Endothelial cell of umbilical vein (primary cell): ENCODE data around the gene GCGR. TPM values are rescaled to one million over a fixed set of nuclear protein-coding genes. Genes with fewer than 3 reads are reported as not detected.

Experiments
- BruUV-seq: library from RNA; stranded (reverse); fragments of 400-500 nt; replicated peaks from 2 replicates; lab custom pipeline; 2021; lab: Mats Ljungman, UMichigan
- CTCF ChIA-PET: fragments of 300-600, 350-600 bp; sonication (Branson Sonifier 250); formaldehyde crosslinking; loops from one replicate; lab custom pipeline; 2021; ENCODE audit warnings: antibody characterized with exemption, inconsistent platforms; lab: Charles Lee
- POLR2A ChIA-PET: fragments of 300-600, 350-600 bp; sonication (Branson Sonifier 250); formaldehyde crosslinking; loops from one replicate; lab custom pipeline; 2021; ENCODE audit warnings: antibody characterized with exemption, inconsistent platforms; lab: Charles Lee
- DNase-seq: peaks from one replicate; pipeline ENCODE4 v3.0.0-alpha.2; 2011; ENCODE audit warnings: low read depth, low spot score
- FAIRE-seq: peaks from 2 replicates; lab custom pipeline; 2011; peaks lifted over from hg19 to GRCh38; lab: Jason Lieb, UNC
- H2AFZ ChIP-seq: 2 replicates; pipeline ENCODE4 v1.6.0; 2012; ENCODE audit warnings: low read depth, low read length, control low read depth, inconsistent platforms
- H3K27ac ChIP-seq: 2 replicates; pipeline ENCODE4 v1.5.1; 2011; ENCODE audit warnings: low read depth, mild to moderate bottlenecking, control low read depth, low read length, moderate library complexity; ENCODE audit not compliant: insufficient read depth
- H3K27me3 ChIP-seq, 2 experiments: 2 replicates each; pipeline versions ENCODE4 v1.6.0 to v1.6.1; 2011; ENCODE audit warnings: low read length in 2 of 2, mixed read lengths in 1 of 2; ENCODE audit not compliant: control insufficient read depth in 2 of 2, insufficient read depth in 2 of 2
- H3K36me3 ChIP-seq, 2 experiments: 2 replicates in 1 of 2; 3 replicates in 1 of 2; pipeline ENCODE4 v1.5.1; 2011; ENCODE audit warnings: low read length in 2 of 2, mild to moderate bottlenecking in 1 of 2, moderate library complexity in 1 of 2; ENCODE audit not compliant: control insufficient read depth in 2 of 2, insufficient read depth in 2 of 2; ENCODE audit errors: extremely low read depth in 1 of 2
- H3K4me1 ChIP-seq: 3 replicates; pipeline ENCODE4 v1.5.1; 2011; ENCODE audit warnings: mild to moderate bottlenecking, low read length; ENCODE audit not compliant: control insufficient read depth, insufficient read depth; ENCODE audit errors: extremely low read depth
- H3K4me2 ChIP-seq: 2 replicates; pipeline ENCODE4 v1.6.1; 2011; ENCODE audit warnings: low read length, control low read depth, mixed read lengths; ENCODE audit not compliant: insufficient read depth
- H3K4me3 ChIP-seq, 3 experiments: fragments of 200-600 bp in 1 of 3; sonication (generic), shearing (Covaris generic) in 1 of 3; replicated peaks in 1 of 3; 2 replicates each; pipeline ENCODE4 v1.5.1; 2011 to 2016; ENCODE audit warnings: control low read depth in 3 of 3, low read length in 3 of 3, mild to moderate bottlenecking in 2 of 3, inconsistent platforms in 1 of 3, low read depth in 1 of 3, moderate library complexity in 1 of 3; ENCODE audit not compliant: insufficient read depth in 1 of 3
- H3K79me2 ChIP-seq: 2 replicates; pipeline ENCODE4 v1.6.0; 2012; ENCODE audit warnings: low read length, inconsistent platforms; ENCODE audit not compliant: control insufficient read depth, insufficient read depth
- H3K9ac ChIP-seq: replicated peaks from 2 replicates; pipeline ENCODE3; 2011; ENCODE audit warnings: low read length, control low read depth; ENCODE audit not compliant: insufficient read depth; ENCODE audit errors: extremely low read depth
- H3K9me1 ChIP-seq: replicated peaks from 3 replicates; pipeline ENCODE4 v1.6.0; 2011; ENCODE audit warnings: mild to moderate bottlenecking, low read length; ENCODE audit not compliant: control insufficient read depth, insufficient read depth; ENCODE audit errors: extremely low read depth
- H3K9me3 ChIP-seq: replicated peaks from 2 replicates; pipeline ENCODE4 v1.5.1; 2012; ENCODE audit warnings: low read length, inconsistent platforms; ENCODE audit not compliant: control insufficient read depth, insufficient read depth
- H4K20me1 ChIP-seq: replicated peaks from 2 replicates; pipeline ENCODE3; 2011; ENCODE audit warnings: mild to moderate bottlenecking, low read length; ENCODE audit not compliant: control insufficient read depth, insufficient read depth; ENCODE audit errors: extremely low read depth
- CTCF ChIP-seq, 2 donors: IDR thresholded peaks; 1 replicate in 1 of 2; 2 replicates in 1 of 2; pipeline ENCODE4 v1.5.1; 2011; ENCODE audit warnings: low read length in 2 of 2, mild to moderate bottlenecking in 2 of 2, moderate library complexity in 2 of 2, control low read depth in 1 of 2, inconsistent platforms in 1 of 2, low read depth in 1 of 2; ENCODE audit not compliant: insufficient read depth in 1 of 2; ENCODE audit errors: extremely low read depth in 1 of 2
- EZH2 ChIP-seq: IDR thresholded peaks from 2 replicates; pipeline ENCODE4 v1.6.1; 2012; ENCODE audit warnings: borderline replicate concordance, low read depth, mild to moderate bottlenecking, moderate library complexity, low read length, inconsistent platforms; ENCODE audit not compliant: severe bottlenecking
- FOS ChIP-seq: IDR thresholded peaks from 2 replicates; pipeline ENCODE4 v1.6.1; 2011; ENCODE audit warnings: mild to moderate bottlenecking, low read length, moderate library complexity, borderline replicate concordance; ENCODE audit not compliant: insufficient read depth
- GATA2 ChIP-seq: IDR thresholded peaks from 2 replicates; pipeline ENCODE4 v1.7.0; 2011; ENCODE audit warnings: low read depth, mild to moderate bottlenecking, moderate library complexity, mixed read lengths, low read length; ENCODE audit not compliant: insufficient read length, insufficient read depth
- JUN ChIP-seq: IDR thresholded peaks from 2 replicates; pipeline ENCODE4 v1.6.1; 2011; ENCODE audit warnings: borderline replicate concordance, low read depth; ENCODE audit not compliant: insufficient read length, insufficient read depth
- MAX ChIP-seq: IDR thresholded peaks from 2 replicates; pipeline ENCODE4 v1.6.1; 2011; ENCODE audit not compliant: insufficient read depth, insufficient read length
- MYC ChIP-seq: IDR thresholded peaks from one replicate; pipeline ENCODE4 v1.6.1; 2011; ENCODE audit warnings: mild to moderate bottlenecking, low read depth, low read length
- POLR2A ChIP-seq: IDR thresholded peaks from 2 replicates; pipeline ENCODE4 v1.6.1; 2012; ENCODE audit warnings: low read depth, mild to moderate bottlenecking, control low read depth, low read length
- POLR2AphosphoS5 ChIP-seq: IDR thresholded peaks from 2 replicates; pipeline ENCODE4 v1.6.1; 2012; ENCODE audit warnings: low read depth, mild to moderate bottlenecking, control low read depth, low read length, moderate library complexity; ENCODE audit not compliant: insufficient read depth
- dilution Hi-C: fragments of 300-500 bp; cut with MboI; formaldehyde crosslinking; loops from one replicate; pipeline ENCODE4 v1.15.0; 2019; ENCODE audit warnings: low sequenced_read_pairs; ENCODE audit not compliant: extremely low pct_ligation_motif_present
- intact Hi-C: fragments of 100-400 bp; cut with micrococcal nuclease; formaldehyde crosslinking; loops from one replicate; pipeline ENCODE4 v1.10.0; 2022
- polyA plus RNA-seq, 4 experiments: library from polyadenylated mRNA; depleted of rRNA in 3 of 4; stranded (reverse) in 3 of 4; unstranded in 1 of 4; fragments of >200 nt; gene quantifications; 2 replicates each; pipeline versions ENCODE4 v1.2.1 to v1.2.3, GENCODE V29; 2011 to 2012; ENCODE audit warnings: missing spikeins in 1 of 4
- total RNA-seq: library from RNA; stranded (reverse); gene quantifications from 2 replicates; pipeline ENCODE4 v1.2.3, GENCODE V29; 2021

The GCGR gene
- total and polyA plus RNA-seq, 2 donors (not counting 3 experiments of a cell fraction or from before 2014, with no cell fraction given) = not detected

GRCh38 chr17:81838753-81839255 lies 34.9 kb downstream of the GCGR start:
- POLR2A ChIA-PET = no interaction called here
- dilution Hi-C loops (no loop called here), intact Hi-C loops (no loop called here)
- no TSS peak for BruUV-seq
- CTCF ChIA-PET = interaction anchor here (0.8 kb wide), 1 partner anchor 32 kb away, joined by 3 read pairs; no protein-coding TSS in a partner anchor
- H3K4me2 ChIP-seq = no peak overlapping the region
- no peaks in the 10 kb centered on the region for H3K9me1 ChIP-seq
- H3K27me3 ChIP-seq = no peaks in the 10 kb centered on the region
- H3K27ac ChIP-seq = no peak overlapping the region
- no peaks in the 10 kb centered on the region for H3K79me2 ChIP-seq
- peaks cover 5 to 15% of the 10 kb centered on the region in 2 experiments for H3K36me3 ChIP-seq
- peaks cover under 1% of the 10 kb centered on the region for H3K4me1 ChIP-seq
- no peak for DNase-seq
- H3K9me3 ChIP-seq = no peaks in the 10 kb centered on the region
- no peak for FAIRE-seq
- no peak overlapping the region for H3K9ac ChIP-seq
- no peak for TF ChIP-seq EZH2
- no peak for TF ChIP-seq POLR2AphosphoS5
- TF ChIP-seq GATA2 = no peak
- TF ChIP-seq FOS = no peak
- no peak for TF ChIP-seq MAX
- TF ChIP-seq MYC = no peak
- TF ChIP-seq JUN = no peak
- TF ChIP-seq POLR2A = no peak
- TF ChIP-seq CTCF (IDR thresholded peaks at IDR 0.05; ENCODE audit: extremely low read depth in 1 of 2, insufficient read depth in 1 of 2, low read depth in 1 of 2, low read length in 2 of 2) = no peak
- no peak overlapping the region for H2AFZ ChIP-seq
- H4K20me1 ChIP-seq = no peaks in the 10 kb centered on the region
- H3K4me3 ChIP-seq = no peak overlapping the region
